ENCODE data around the gene RTEL1. TPM values are rescaled to one million over a fixed set of nuclear protein-coding genes. Genes with fewer than 3 reads are reported as not detected.

The RTEL1 gene
- polyA plus RNA-seq, 3 donors = 1.0 to 15.5 (median 4.8) TPM

DNA sequence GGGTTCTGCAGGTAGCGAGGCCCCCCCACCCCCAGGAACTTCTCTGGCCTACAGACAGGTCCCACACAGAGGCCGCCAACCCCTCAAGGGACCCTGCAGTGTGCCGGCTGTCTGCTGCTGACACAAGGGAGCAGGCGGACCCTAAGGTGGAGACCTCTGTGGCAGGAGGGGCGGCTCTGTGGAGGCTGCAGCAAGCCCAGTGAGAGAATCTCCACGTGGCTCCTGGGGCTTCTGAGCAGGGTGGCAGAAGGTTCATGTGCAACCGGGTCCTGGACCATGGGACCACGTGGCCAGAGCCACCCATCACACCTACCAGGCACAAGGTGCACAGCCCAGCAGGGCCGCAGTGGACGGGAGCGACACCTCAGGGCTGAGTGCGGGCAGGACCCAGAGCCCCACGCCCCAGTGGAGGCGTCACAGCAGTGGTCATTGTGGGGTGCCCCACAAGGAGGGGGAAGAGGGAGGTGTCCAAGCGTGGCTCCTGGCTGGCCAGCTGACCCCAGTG lies 45.4 kb downstream of the RTEL1 start:
- TF ChIP-seq, protein P1, sequence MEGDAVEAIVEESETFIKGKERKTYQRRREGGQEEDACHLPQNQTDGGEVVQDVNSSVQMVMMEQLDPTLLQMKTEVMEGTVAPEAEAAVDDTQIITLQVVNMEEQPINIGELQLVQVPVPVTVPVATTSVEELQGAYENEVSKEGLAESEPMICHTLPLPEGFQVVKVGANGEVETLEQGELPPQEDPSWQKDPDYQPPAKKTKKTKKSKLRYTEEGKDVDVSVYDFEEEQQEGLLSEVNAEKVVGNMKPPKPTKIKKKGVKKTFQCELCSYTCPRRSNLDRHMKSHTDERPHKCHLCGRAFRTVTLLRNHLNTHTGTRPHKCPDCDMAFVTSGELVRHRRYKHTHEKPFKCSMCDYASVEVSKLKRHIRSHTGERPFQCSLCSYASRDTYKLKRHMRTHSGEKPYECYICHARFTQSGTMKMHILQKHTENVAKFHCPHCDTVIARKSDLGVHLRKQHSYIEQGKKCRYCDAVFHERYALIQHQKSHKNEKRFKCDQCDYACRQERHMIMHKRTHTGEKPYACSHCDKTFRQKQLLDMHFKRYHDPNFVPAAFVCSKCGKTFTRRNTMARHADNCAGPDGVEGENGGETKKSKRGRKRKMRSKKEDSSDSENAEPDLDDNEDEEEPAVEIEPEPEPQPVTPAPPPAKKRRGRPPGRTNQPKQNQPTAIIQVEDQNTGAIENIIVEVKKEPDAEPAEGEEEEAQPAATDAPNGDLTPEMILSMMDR (IDR thresholded peaks at IDR 0.05) = no peak
- peaks cover 49% of the 10 kb centered on the region for H4K20me1 ChIP-seq (ENCODE audit: insufficient read depth, low read length)

DNA sequence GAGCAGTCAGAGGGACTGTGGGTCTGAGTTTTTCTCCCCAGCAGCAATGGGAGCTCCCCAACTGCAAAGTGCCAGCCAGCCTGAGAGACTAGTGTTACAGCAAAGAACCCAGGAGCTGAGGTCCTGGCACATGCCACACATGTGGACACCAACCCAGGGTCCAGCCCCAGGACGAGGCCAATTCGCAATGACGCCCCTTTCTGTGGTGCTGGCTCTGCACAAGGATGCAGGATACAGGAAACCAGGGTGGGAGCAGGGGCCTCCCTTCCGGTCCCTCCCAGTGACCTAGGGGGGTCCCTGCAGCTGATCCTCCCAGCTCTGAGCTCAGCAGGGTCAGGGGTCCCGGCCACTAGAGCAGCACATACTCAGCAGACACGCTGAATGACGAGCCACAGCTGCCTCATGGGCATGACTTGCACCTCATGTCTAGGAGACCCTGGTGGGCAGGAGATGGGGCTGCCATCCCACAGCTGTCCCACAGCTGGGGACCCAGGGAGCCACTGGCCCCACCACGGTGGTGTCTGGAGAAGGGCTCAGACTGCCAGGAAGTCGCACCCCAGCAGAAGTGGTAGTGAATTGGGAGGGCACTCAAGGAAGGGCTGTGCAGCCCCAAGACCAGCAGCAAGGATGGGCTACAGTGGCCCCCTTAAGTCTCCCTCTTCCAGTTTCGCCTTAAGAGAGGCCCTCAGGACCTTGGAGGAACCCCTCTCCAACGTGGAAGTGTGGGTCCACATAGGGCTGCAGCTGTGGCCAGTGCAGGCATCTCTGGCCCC lies 46.0 kb downstream of the RTEL1 start:
- peaks cover 27 to 29% of the 10 kb centered on the region in 2 donors for H3K36me3 ChIP-seq (replicated peaks in 1 of 2; ENCODE audit: control insufficient read depth in 1 of 2, insufficient read depth in 2 of 2, low read length in 2 of 2)
- intact Hi-C loops (cut with micrococcal nuclease) = no loop called here
- no peaks in the 10 kb centered on the region for H3K9me3 Mint-ChIP-seq

More for the DNA sequence above, 45.4 kb downstream of the RTEL1 start:
- Mint-ChIP-seq H3K4me3 (no peak overlapping the region), H3K4me1 (peaks cover 12% of the 10 kb centered on the region), H3K27me3 (ENCODE audit: low read depth in 3 of 3) (peaks cover 0 to 2% (median 0%) of the 10 kb centered on the region in 3 donors), H3K9me3 (no peaks in the 10 kb centered on the region), H3K27ac (peak overlapping the region in 1 of 7 donors; percentile 58), H3K36me3 (peaks cover 26 to 35% of the 10 kb centered on the region in 2 donors)
- Histone ChIP-seq H3K27ac (ENCODE audit: low read depth in 1 of 2, low read length in 2 of 2) (no peak overlapping the region), H3K27me3 (ENCODE audit: control insufficient read depth in 2 of 2, insufficient read depth in 2 of 2, low read length in 2 of 2) (no peaks in the 10 kb centered on the region), H3K36me3 (replicated peaks in 1 of 2; ENCODE audit: control insufficient read depth in 1 of 2, insufficient read depth in 2 of 2, low read length in 2 of 2) (peaks cover 27 to 29% of the 10 kb centered on the region in 2 donors), H3K4me1 (ENCODE audit: control insufficient read depth in 1 of 2, insufficient read depth in 2 of 2, low read length in 2 of 2) (peaks cover 12 to 21% of the 10 kb centered on the region in 2 donors), H2AFZ (ENCODE audit: insufficient read depth, low read depth, low read length, poor library complexity, severe bottlenecking) (no peak overlapping the region), H3K79me2 (ENCODE audit: insufficient read depth, low read length) (peaks cover 31% of the 10 kb centered on the region), H3K9me3 (replicated peaks in 1 of 2; ENCODE audit: control insufficient read depth in 1 of 2, insufficient read depth in 1 of 2, low read length in 2 of 2) (no peaks in the 10 kb centered on the region), H3K4me3 (replicated peaks in 1 of 3; ENCODE audit: low read depth in 2 of 3, low read length in 3 of 3) (no peak overlapping the region), H3K9ac (ENCODE audit: insufficient read depth, low read length, poor library complexity, severe bottlenecking) (no peak overlapping the region), H3K4me2 (replicated peaks; ENCODE audit: extremely low read depth, low read length, poor library complexity, severe bottlenecking) (no peak overlapping the region)
- no peak for DNase-seq
- intact Hi-C loops (cut with micrococcal nuclease) = no loop called here
- WGBS (ENCODE audit: insufficient coverage) = 98% methylated on average over 13 of the region's 15 CpGs

More for the DNA sequence above, 46.0 kb downstream of the RTEL1 start:
- H3K4me3 Mint-ChIP-seq = no peak overlapping the region
- 95% methylated on average over 11 of the region's 11 CpGs for WGBS (ENCODE audit: insufficient coverage)
- no peak overlapping the region for H3K27ac Mint-ChIP-seq
- Histone ChIP-seq H3K9ac (ENCODE audit: insufficient read depth, low read length, poor library complexity, severe bottlenecking) (no peak overlapping the region), H3K27me3 (ENCODE audit: control insufficient read depth in 2 of 2, insufficient read depth in 2 of 2, low read length in 2 of 2) (no peaks in the 10 kb centered on the region), H3K4me1 (ENCODE audit: control insufficient read depth in 1 of 2, insufficient read depth in 2 of 2, low read length in 2 of 2) (peaks cover 19 to 27% of the 10 kb centered on the region in 2 donors), H4K20me1 (ENCODE audit: insufficient read depth, low read length) (peaks cover 49% of the 10 kb centered on the region), H3K27ac (ENCODE audit: low read depth in 1 of 2, low read length in 2 of 2) (no peak overlapping the region), H3K4me3 (replicated peaks in 1 of 3; ENCODE audit: low read depth in 2 of 3, low read length in 3 of 3) (no peak overlapping the region), H2AFZ (ENCODE audit: insufficient read depth, low read depth, low read length, poor library complexity, severe bottlenecking) (no peak overlapping the region), H3K4me2 (replicated peaks; ENCODE audit: extremely low read depth, low read length, poor library complexity, severe bottlenecking) (no peak overlapping the region), H3K9me3 (replicated peaks in 1 of 2; ENCODE audit: control insufficient read depth in 1 of 2, insufficient read depth in 1 of 2, low read length in 2 of 2) (no peaks in the 10 kb centered on the region), H3K79me2 (ENCODE audit: insufficient read depth, low read length) (peaks cover 37% of the 10 kb centered on the region)
- peaks cover 0 to 2% (median 0%) of the 10 kb centered on the region in 3 donors for H3K27me3 Mint-ChIP-seq (ENCODE audit: low read depth in 3 of 3)
- DNase-seq = no peak
- TF ChIP-seq, protein P1 (IDR thresholded peaks at IDR 0.05) = no peak
- peaks cover 30 to 42% of the 10 kb centered on the region in 2 donors for H3K36me3 Mint-ChIP-seq
- H3K4me1 Mint-ChIP-seq = peaks cover 18% of the 10 kb centered on the region
